Activated CD4-positive, alpha-beta T cell treated with anti-CD3 and anti-CD28 coated beads for 48 hours (primary cell): Measurements from ENCODE around the gene SERPINA5.
"Not testable (repeated sequence)": the region's sequence is repeated elsewhere in the genome, so short reads cannot be mapped to it uniquely, and the experiment has no call there.

Source experiments
- DNase-seq: peaks from one replicate; pipeline ENCODE4 v3.0.0-alpha.2; 2020

The SERPINA5 gene

DNA sequence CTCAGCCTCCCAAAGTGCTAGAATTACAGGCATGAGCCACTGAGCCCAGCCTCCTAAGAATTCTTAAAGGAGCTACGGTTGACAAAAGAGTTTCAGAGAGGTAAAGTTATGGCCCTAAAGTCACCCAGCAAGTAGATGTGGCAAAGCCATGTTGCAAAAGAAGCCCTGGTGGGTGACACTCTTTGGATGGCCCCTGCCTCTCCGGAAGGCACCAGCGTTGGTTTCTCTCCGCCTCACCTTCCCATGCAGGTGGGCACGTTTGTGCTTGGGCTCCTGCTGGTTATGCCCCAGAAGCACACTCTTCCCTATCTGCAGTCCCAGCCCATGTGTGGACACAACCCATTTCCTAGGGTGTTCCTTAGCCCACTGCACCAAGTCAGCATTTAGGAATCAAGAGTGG is 21.5 kb downstream of the SERPINA5 start:
- no peak for DNase-seq

DNA sequence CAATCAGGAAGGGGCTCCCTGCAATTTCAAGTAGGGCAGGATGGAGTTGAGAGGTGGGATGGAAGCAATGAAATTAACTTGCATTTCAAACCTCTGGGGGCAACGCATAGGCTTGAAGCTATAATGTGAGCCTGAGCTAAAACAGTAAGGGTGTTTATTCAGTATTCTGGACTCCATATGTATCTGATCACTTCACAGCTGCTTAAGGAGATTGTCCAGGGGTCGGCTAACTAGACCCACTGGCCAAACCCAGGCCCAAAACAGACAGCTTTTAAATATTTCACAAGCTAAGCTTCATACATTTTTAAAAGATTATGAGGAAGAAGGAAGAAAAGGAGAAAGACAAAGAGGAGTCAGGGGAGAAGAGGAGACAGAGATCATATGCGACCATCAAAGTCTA is 24.1 kb downstream of the SERPINA5 start:
- DNase-seq, result no peak

GRCh38 chr14:94608966-94609365 is 27.7 kb downstream of the SERPINA5 start:
- not testable (repeated sequence) for DNase-seq

GRCh38 chr14:94611179-94611578 is 30.0 kb downstream of the SERPINA5 start:
- no peak for DNase-seq

- no peak for DNase-seq
Observed at GRCh38 chr14:94612174-94612573, 30.9 kb downstream of the SERPINA5 start, which contains the start of gene SERPINA3. TSS of gene SERPINA3 (plus strand) at chr14:94612391. CDS start at chr14:94614442, 2,051 bp downstream.

DNA sequence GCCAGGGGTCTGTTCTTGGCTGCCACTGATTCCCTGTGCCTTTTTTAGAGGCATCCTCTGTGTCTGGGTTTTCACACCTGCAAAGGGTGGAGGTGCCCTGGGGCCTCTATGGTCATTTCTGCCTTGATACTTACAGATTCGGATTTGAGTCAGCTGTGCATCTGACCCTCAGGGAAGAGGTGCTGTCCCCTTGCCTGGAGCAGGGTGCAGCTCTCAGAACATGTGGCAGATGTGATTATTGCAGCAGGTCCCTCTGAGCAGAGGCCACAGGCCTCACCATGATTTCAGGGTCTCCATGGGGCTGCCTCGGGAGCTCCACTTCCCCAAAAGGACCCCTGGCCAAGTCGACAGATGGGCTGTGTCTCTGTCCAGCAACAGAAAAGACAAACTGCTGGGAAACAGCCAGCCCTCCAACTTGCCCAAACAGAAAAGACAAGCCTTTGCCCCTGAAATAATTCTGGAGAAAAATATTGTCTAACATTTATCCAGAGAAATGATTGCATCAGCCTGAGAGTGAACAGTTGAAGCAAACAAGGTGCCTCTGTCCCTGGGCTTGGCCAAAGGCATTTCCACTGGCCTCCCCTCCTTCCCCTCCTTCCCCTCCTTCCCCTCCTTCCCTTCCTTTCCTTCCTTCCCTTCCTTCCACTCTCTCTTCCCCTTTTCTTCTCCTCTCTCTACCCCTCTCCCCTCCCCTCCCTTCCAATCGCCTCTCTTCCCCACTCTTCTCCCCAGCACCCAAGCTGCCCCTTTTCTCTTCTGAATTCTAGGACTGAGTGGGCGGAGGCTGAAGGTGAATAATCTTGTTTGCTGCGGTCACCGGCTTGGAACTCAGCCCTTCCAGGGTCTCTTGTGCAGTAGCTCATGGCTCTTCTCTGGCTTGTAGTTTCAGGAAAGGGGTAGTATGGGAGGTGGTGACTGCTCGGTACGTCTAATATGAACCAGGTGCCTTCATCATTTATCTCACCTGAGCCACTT is 31.6 kb downstream of the SERPINA5 start:
- no peak for DNase-seq

- DNase-seq, result no peak
Observed at GRCh38 chr14:94613720-94614644, 32.8 kb downstream of the SERPINA5 start.

DNA sequence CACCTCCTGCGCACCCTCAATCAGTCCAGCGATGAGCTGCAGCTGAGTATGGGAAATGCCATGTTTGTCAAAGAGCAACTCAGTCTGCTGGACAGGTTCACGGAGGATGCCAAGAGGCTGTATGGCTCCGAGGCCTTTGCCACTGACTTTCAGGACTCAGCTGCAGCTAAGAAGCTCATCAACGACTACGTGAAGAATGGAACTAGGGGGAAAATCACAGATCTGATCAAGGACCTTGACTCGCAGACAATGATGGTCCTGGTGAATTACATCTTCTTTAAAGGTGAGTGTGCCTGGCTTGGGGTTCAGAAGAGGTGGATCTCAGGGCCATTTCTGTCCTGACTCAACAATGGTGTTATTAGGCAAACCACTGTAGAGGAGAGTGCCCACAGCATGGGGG is 33.6 kb downstream of the SERPINA5 start:
- DNase-seq, result no peak

- DNase-seq, result no peak
Observed at GRCh38 chr14:94615254-94615653, 34.0 kb downstream of the SERPINA5 start.

GRCh38 chr14:94615823-94616570 is 34.8 kb downstream of the SERPINA5 start:
- no peak for DNase-seq

DNA sequence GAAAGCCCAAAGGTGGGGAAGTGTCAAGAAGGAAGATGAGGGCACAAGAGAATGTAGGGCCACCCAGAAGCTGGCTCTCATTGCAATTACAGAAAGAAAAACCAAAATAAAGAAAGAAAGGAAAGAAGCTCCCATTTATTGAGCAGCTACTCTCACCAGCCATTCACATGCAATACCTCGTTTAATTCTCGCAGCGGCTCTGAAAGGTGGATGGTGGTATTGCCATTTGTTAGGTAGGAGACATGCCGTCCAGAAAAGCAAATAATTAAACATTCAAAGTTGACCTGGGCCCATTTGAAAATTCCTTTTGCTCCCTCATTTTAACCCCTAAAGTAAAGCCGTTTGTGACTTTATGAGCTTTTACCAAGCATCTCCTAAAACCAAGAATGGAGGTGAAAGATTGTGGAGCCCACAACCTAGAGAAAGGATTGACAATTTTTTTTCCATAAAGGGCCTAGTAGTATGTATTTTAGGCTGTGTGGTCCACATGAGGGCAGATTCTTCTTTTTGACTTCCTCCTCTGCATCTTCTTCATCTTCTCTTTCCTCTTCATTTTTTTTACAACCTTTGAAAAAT is 36.2 kb downstream of the SERPINA5 start:
- no peak for DNase-seq

- DNase-seq, result no peak
Observed at GRCh38 chr14:94617988-94618822, 37.0 kb downstream of the SERPINA5 start.

GRCh38 chr14:94619297-94619696 is 38.1 kb downstream of the SERPINA5 start:
- no peak for DNase-seq

DNA sequence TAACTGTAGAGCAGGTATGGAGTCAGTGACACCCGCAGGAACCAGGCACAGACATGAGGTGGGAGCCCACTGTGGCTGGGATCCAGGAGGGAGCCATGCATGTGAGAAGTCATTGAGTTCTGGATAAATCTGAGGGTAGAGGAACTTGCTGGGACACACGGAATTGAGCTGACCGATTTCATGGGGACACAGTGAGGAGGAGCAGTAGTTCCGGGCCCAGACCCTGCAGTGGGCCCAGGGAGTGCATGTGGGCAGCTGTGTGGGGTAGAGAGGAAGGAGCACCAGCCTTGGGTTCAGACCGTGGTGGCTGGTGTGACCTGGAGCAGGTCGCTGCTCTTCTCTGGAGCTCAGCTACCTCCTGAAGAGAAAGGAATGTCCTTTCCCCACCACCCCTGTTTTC is 39.4 kb downstream of the SERPINA5 start:
- no peak for DNase-seq

DNA sequence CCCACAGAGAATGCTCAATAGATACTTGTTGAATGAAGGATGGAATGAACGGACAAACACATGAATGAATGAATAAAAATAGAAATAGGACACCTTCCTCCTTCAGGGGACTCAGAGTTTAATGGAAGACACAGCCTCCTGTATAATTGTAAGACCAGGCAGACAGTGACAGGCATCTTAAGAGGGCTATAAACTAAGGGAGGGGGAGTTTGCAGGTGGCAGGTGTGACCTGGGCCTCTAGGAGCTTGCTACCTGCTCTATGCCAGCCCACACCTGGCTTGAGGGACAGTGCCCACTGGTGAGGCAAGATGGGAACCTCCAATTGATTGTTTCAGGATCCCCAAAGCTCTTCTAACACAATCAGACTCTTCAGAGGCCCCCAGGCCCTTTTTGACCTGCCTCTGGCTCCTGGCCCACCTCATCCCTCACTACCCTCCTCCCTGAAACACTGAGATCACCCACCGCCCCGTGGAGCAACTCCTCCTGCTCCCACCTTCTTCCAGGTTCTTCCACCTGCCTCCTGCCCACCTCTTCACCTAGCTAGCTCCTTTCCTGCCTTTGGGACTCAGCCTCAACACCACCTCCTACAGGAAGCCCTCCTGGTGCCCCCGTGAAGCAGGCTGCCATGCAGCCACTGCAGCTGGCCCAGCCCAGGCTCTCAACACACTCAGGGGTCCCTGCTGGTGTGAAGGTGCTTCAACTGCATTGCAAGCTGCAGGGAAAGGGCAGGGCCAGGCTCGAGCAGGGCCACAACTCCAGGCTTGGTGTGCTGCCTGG is 40.3 kb downstream of the SERPINA5 start:
- DNase-seq, result no peak

DNA sequence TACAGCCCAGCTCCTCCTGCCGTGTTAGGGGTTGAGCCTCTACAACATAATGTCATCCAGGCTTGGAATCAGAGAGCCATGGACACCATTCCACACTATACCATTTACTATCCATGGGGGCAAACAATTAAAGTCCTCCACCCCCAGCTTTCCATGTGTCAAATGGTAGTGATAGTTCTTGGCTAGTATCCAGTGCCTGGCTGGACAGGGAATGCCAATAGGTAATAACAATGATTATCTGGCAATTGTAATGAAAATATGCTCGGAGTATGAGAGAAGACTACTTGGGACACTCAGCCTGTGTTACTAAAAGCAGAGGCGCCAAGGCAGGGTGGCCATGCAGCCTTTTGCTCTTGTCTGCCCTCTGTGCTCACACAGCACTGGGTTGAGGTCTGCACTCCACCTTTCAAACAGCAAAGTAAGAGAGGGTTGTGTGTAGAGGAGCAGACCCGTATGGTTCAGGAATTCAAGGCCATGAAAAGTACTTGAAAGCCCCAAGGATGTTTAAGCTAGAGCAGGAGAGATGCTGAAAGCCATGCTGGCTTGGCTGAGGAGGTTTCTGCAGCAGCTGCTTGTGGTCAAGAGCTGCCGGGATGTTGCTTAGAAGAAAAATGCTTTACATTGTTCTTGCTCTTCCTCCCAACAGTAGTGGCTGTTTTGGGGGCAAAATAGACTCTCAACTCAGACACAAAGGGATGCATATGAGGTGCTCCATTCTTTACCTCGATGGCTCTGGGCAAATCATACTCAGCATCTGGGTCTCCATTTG is 41.6 kb downstream of the SERPINA5 start:
- no peak for DNase-seq

- no peak for DNase-seq
Observed at GRCh38 chr14:94623422-94623809, 42.2 kb downstream of the SERPINA5 start.

DNA sequence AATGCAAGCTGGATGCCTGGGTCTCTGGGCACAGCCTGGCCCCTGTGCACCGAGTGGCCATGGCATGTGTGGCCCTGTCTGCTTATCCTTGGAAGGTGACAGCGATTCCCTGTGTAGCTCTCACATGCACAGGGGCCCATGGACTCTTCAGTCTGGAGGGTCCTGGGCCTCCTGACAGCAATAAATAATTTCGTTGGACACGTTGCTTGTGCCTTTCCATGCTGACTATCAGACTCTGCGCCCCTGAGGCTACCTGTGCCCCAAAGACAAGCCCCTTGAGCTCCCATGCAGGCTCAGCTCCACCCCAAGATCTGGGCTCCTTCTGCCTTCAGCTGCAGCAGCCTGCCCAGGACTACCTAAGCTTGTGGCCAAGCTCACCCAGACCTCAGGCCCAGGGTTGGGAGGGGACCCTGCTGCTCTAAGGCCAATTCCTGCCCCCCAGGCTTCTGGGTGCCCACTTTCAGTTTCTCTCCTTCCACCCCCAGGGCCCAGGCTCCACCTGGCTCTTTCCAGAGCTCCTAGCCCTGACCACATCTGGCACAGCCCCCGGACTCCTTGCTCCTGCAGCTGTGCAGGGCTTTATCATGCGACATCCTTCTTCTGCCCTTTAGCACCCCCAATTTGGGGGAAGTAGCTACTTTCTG is 42.8 kb downstream of the SERPINA5 start:
- no peak for DNase-seq
